ENCODE results near the gene AJM1.
"Not testable (repeated sequence)": the region's sequence is repeated elsewhere in the genome, so short reads cannot be mapped to it uniquely, and the experiment has no call there.

- TF ChIP-seq POLR2A (IDR thresholded peaks at IDR 0.05), result peak; percentile 9
- TF ChIP-seq CTCF (IDR thresholded peaks at IDR 0.05), result peak; percentile 82 to 84 (median 82)
- not testable (repeated sequence) for TF ChIP-seq EP300 (IDR thresholded peaks at IDR 0.05)
Observed at GRCh38 chr9:136842380-136842948, at the start of gene AJM1.

Measured in ovary (tissue), 3 donors.